Measurements from ENCODE around the gene RABGAP1L.
"Not testable (repeated sequence)": the region's sequence is repeated elsewhere in the genome, so short reads cannot be mapped to it uniquely, and the experiment has no call there.

The RABGAP1L gene

GRCh38 chr1:174491606-174492005 lies 332.3 kb downstream of the RABGAP1L start:
- Histone ChIP-seq H3K27me3 (ENCODE audit: control insufficient read depth, insufficient read depth, low read length) (no peaks in the 10 kb centered on the region), H3K4me1 (ENCODE audit: control insufficient read depth, insufficient read depth, low read length) (no peaks in the 10 kb centered on the region), H3K4me3 (ENCODE audit: low read depth, low read length) (no peak overlapping the region), H3K9ac (ENCODE audit: low read length) (no peak overlapping the region), H3K27ac (ENCODE audit: low read depth, low read length) (no peak overlapping the region), H3K9me3 (ENCODE audit: control insufficient read depth, insufficient read depth, low read depth, low read length) (no peaks in the 10 kb centered on the region), H3K36me3 (ENCODE audit: control insufficient read depth, insufficient read depth, low read length) (no peaks in the 10 kb centered on the region)

- H3K9ac ChIP-seq (ENCODE audit: low read length), result no peak overlapping the region
- no peaks in the 10 kb centered on the region for H3K36me3 ChIP-seq (ENCODE audit: control insufficient read depth, insufficient read depth, low read length)
- no peaks in the 10 kb centered on the region for H3K4me1 ChIP-seq (ENCODE audit: control insufficient read depth, insufficient read depth, low read length)
- H3K27ac ChIP-seq (ENCODE audit: low read depth, low read length), result no peak overlapping the region
- H3K9me3 ChIP-seq (ENCODE audit: control insufficient read depth, insufficient read depth, low read depth, low read length), result no peaks in the 10 kb centered on the region
- H3K27me3 ChIP-seq (ENCODE audit: control insufficient read depth, insufficient read depth, low read length), result no peaks in the 10 kb centered on the region
- no peak overlapping the region for H3K4me3 ChIP-seq (ENCODE audit: low read depth, low read length)
Observed at GRCh38 chr1:174497478-174497877, 338.2 kb downstream of the RABGAP1L start.

- not testable (repeated sequence) for H3K4me1 ChIP-seq (ENCODE audit: control insufficient read depth, insufficient read depth, low read length); H3K9me3 ChIP-seq (ENCODE audit: control insufficient read depth, insufficient read depth, low read depth, low read length); H3K9ac ChIP-seq (ENCODE audit: low read length); H3K4me3 ChIP-seq (ENCODE audit: low read depth, low read length); H3K27me3 ChIP-seq (ENCODE audit: control insufficient read depth, insufficient read depth, low read length); H3K27ac ChIP-seq (ENCODE audit: low read depth, low read length); H3K36me3 ChIP-seq (ENCODE audit: control insufficient read depth, insufficient read depth, low read length)
Observed at GRCh38 chr1:174516755-174517154, 357.4 kb downstream of the RABGAP1L start.

GRCh38 chr1:174519844-174520243 lies 360.5 kb downstream of the RABGAP1L start:
- H3K9ac ChIP-seq (ENCODE audit: low read length), result no peak overlapping the region
- no peaks in the 10 kb centered on the region for H3K27me3 ChIP-seq (ENCODE audit: control insufficient read depth, insufficient read depth, low read length)
- no peak overlapping the region for H3K4me3 ChIP-seq (ENCODE audit: low read depth, low read length)
- H3K4me1 ChIP-seq (ENCODE audit: control insufficient read depth, insufficient read depth, low read length), result no peaks in the 10 kb centered on the region
- H3K27ac ChIP-seq (ENCODE audit: low read depth, low read length), result no peak overlapping the region
- H3K36me3 ChIP-seq (ENCODE audit: control insufficient read depth, insufficient read depth, low read length), result no peaks in the 10 kb centered on the region
- 0 out of 2 replicates have a peak, but pooled peaks cover 4% of the 10 kb centered on the region for H3K9me3 ChIP-seq (ENCODE audit: control insufficient read depth, insufficient read depth, low read depth, low read length)

DNA sequence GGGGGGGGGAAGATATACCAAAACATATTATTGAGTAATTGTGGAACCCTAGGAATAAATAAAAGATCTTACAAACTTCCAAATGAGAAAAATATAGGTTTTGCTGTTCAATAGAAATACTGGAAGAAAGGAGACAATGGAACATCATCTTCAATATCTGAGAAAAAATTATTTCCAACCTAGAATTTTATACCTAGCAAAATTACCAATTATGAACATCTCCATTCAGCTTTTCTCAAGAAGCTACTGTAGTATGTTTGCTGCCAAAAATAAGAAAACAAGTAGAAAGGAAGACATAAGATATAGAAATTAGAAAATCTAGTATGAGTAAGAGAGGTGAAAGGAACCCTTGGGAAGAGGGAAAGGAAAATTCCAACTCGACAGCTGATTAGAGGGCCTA lies 372.4 kb downstream of the RABGAP1L start:
- Histone ChIP-seq H3K27me3 (ENCODE audit: control insufficient read depth, insufficient read depth, low read length) (no peaks in the 10 kb centered on the region), H3K4me3 (ENCODE audit: low read depth, low read length) (no peak overlapping the region), H3K27ac (ENCODE audit: low read depth, low read length) (no peak overlapping the region), H3K9ac (ENCODE audit: low read length) (no peak overlapping the region), H3K9me3 (ENCODE audit: control insufficient read depth, insufficient read depth, low read depth, low read length) (no peaks in the 10 kb centered on the region), H3K4me1 (ENCODE audit: control insufficient read depth, insufficient read depth, low read length) (no peaks in the 10 kb centered on the region), H3K36me3 (ENCODE audit: control insufficient read depth, insufficient read depth, low read length) (no peaks in the 10 kb centered on the region)

- H3K9me3 ChIP-seq (ENCODE audit: control insufficient read depth, insufficient read depth, low read depth, low read length), result no peaks in the 10 kb centered on the region
- H3K27me3 ChIP-seq (ENCODE audit: control insufficient read depth, insufficient read depth, low read length), result no peaks in the 10 kb centered on the region
- no peaks in the 10 kb centered on the region for H3K36me3 ChIP-seq (ENCODE audit: control insufficient read depth, insufficient read depth, low read length)
- no peak overlapping the region for H3K4me3 ChIP-seq (ENCODE audit: low read depth, low read length)
- no peak overlapping the region for H3K9ac ChIP-seq (ENCODE audit: low read length)
- H3K4me1 ChIP-seq (ENCODE audit: control insufficient read depth, insufficient read depth, low read length), result no peaks in the 10 kb centered on the region
- H3K27ac ChIP-seq (ENCODE audit: low read depth, low read length), result no peak overlapping the region
Observed at GRCh38 chr1:174534789-174535188, 375.5 kb downstream of the RABGAP1L start.

DNA sequence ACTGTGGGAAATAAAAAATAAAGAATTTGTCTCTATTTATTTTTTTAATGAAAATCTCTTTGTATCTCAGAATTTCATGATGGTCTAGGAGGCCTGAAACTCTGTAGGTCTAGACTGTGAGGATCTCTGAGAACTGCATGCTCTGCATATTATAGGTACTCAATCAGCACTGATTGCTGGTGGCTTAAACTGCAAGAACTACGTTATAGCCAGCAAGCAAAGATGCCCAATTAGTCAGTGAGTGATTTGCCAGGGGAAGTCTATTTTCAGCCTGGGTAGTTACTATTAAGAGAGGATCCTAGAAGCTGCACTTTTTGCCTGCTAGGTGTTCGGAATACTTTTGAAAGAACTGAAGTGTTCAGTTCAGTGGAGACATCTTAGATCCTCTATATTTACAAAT lies 375.9 kb downstream of the RABGAP1L start:
- Histone ChIP-seq H3K9ac (ENCODE audit: low read length) (no peak overlapping the region), H3K27me3 (ENCODE audit: control insufficient read depth, insufficient read depth, low read length) (no peaks in the 10 kb centered on the region), H3K27ac (ENCODE audit: low read depth, low read length) (no peak overlapping the region), H3K4me1 (ENCODE audit: control insufficient read depth, insufficient read depth, low read length) (no peaks in the 10 kb centered on the region), H3K4me3 (ENCODE audit: low read depth, low read length) (no peak overlapping the region), H3K36me3 (ENCODE audit: control insufficient read depth, insufficient read depth, low read length) (no peaks in the 10 kb centered on the region), H3K9me3 (ENCODE audit: control insufficient read depth, insufficient read depth, low read depth, low read length) (no peaks in the 10 kb centered on the region)

- not testable (repeated sequence) for H3K4me3 ChIP-seq (ENCODE audit: low read depth, low read length); H3K27ac ChIP-seq (ENCODE audit: low read depth, low read length); H3K36me3 ChIP-seq (ENCODE audit: control insufficient read depth, insufficient read depth, low read length); H3K27me3 ChIP-seq (ENCODE audit: control insufficient read depth, insufficient read depth, low read length); H3K9ac ChIP-seq (ENCODE audit: low read length); H3K4me1 ChIP-seq (ENCODE audit: control insufficient read depth, insufficient read depth, low read length)
- H3K9me3 ChIP-seq (ENCODE audit: control insufficient read depth, insufficient read depth, low read depth, low read length), result peaks cover 13% of the 10 kb centered on the region; the same call in 1 of the 2 replicates
Observed at GRCh38 chr1:174543421-174543820, 384.1 kb downstream of the RABGAP1L start.

GRCh38 chr1:174550296-174550695 lies 391.0 kb downstream of the RABGAP1L start:
- Histone ChIP-seq H3K4me1 (ENCODE audit: control insufficient read depth, insufficient read depth, low read length) (no peaks in the 10 kb centered on the region), H3K4me3 (ENCODE audit: low read depth, low read length) (no peak overlapping the region), H3K9ac (ENCODE audit: low read length) (no peak overlapping the region), H3K27me3 (ENCODE audit: control insufficient read depth, insufficient read depth, low read length) (no peaks in the 10 kb centered on the region), H3K9me3 (ENCODE audit: control insufficient read depth, insufficient read depth, low read depth, low read length) (peaks cover 8% of the 10 kb centered on the region; the same call in 1 of the 2 replicates), H3K27ac (ENCODE audit: low read depth, low read length) (no peak overlapping the region), H3K36me3 (ENCODE audit: control insufficient read depth, insufficient read depth, low read length) (no peaks in the 10 kb centered on the region)

DNA sequence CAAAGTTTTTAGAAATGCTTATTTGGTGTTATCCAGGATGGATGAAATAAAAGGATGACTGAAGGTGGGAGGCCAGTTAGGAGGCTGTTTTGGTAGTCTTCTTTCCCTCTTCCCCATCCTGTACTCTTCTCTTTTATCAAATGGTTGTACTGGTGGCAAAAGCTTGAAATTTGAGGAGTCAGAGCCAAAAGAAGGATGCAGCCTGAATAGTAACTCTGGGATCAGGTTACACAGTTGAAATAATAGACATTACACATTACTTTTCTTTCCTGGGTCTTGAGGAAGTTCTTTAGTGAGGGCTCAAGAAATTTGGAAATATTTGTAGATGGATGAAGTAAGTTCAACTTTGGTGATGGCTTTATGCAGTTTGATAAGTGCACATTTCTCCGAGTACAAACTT lies 397.1 kb downstream of the RABGAP1L start:
- Histone ChIP-seq H3K4me1 (ENCODE audit: control insufficient read depth, insufficient read depth, low read length) (no peaks in the 10 kb centered on the region), H3K36me3 (ENCODE audit: control insufficient read depth, insufficient read depth, low read length) (no peaks in the 10 kb centered on the region), H3K4me3 (ENCODE audit: low read depth, low read length) (no peak overlapping the region), H3K9me3 (ENCODE audit: control insufficient read depth, insufficient read depth, low read depth, low read length) (no peaks in the 10 kb centered on the region), H3K27me3 (ENCODE audit: control insufficient read depth, insufficient read depth, low read length) (no peaks in the 10 kb centered on the region), H3K27ac (ENCODE audit: low read depth, low read length) (no peak overlapping the region), H3K9ac (ENCODE audit: low read length) (no peak overlapping the region)

DNA sequence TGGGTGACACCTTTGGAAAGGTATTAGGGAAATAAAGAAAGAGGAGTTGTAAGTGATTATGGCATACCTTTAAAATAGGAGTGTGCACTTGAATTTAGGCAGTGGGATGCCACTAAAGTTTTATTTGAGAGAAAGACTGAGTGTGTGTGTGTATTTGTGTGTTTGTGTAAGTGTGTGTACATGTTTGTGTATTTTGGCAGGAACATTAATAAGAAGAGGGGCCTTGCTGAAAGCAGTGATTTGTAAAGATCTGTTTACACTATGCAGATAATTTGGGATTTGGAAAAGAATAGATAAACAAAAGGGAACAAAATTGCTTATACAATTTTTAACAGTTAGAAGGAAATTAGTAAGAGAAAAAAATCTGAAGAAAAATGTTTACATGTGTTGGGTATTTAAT lies 409.2 kb downstream of the RABGAP1L start:
- no peak overlapping the region for H3K27ac ChIP-seq (ENCODE audit: low read depth, low read length)
- no peaks in the 10 kb centered on the region for H3K36me3 ChIP-seq (ENCODE audit: control insufficient read depth, insufficient read depth, low read length)
- H3K27me3 ChIP-seq (ENCODE audit: control insufficient read depth, insufficient read depth, low read length), result no peaks in the 10 kb centered on the region
- no peak overlapping the region for H3K9ac ChIP-seq (ENCODE audit: low read length)
- no peaks in the 10 kb centered on the region for H3K9me3 ChIP-seq (ENCODE audit: control insufficient read depth, insufficient read depth, low read depth, low read length)
- no peak overlapping the region for H3K4me3 ChIP-seq (ENCODE audit: low read depth, low read length)
- H3K4me1 ChIP-seq (ENCODE audit: control insufficient read depth, insufficient read depth, low read length), result 0 out of 2 replicates have a peak, but pooled peaks cover 5% of the 10 kb centered on the region

GRCh38 chr1:174569240-174569639 lies 409.9 kb downstream of the RABGAP1L start:
- H3K9ac ChIP-seq (ENCODE audit: low read length), result no peak overlapping the region
- H3K9me3 ChIP-seq (ENCODE audit: control insufficient read depth, insufficient read depth, low read depth, low read length), result 0 out of 2 replicates have a peak, but pooled peaks cover 4% of the 10 kb centered on the region
- no peak overlapping the region for H3K4me3 ChIP-seq (ENCODE audit: low read depth, low read length)
- no peak overlapping the region for H3K27ac ChIP-seq (ENCODE audit: low read depth, low read length)
- 0 out of 2 replicates have a peak, but pooled peaks cover 5% of the 10 kb centered on the region for H3K4me1 ChIP-seq (ENCODE audit: control insufficient read depth, insufficient read depth, low read length)
- H3K36me3 ChIP-seq (ENCODE audit: control insufficient read depth, insufficient read depth, low read length), result no peaks in the 10 kb centered on the region
- H3K27me3 ChIP-seq (ENCODE audit: control insufficient read depth, insufficient read depth, low read length), result no peaks in the 10 kb centered on the region
